H9 (cell line): ENCODE measurements around the gene GPR108. TPM values are rescaled to one million over a fixed set of nuclear protein-coding genes. Genes with fewer than 3 reads are reported as not detected.

Source experiments
- DNase-seq: peaks from one replicate; pipeline ENCODE4 v3.0.0-alpha.2; 2017
- H2AFZ ChIP-seq: one replicate; pipeline ENCODE4 v1.6.1; 2013; ENCODE audit warnings: mild to moderate bottlenecking, low read length, control low read depth, moderate library complexity
- H2AK5ac ChIP-seq: 2 replicates; pipeline ENCODE4 v1.6.1; 2013; ENCODE audit warnings: low read length, control low read depth, mixed read lengths; ENCODE audit not compliant: insufficient read length
- H2BK120ac ChIP-seq: one replicate; pipeline ENCODE4 v1.6.1; 2013; ENCODE audit warnings: low read depth, mild to moderate bottlenecking, low read length, control low read depth, inconsistent platforms; ENCODE audit not compliant: poor library complexity, severe bottlenecking
- H2BK12ac ChIP-seq: 2 replicates; pipeline ENCODE4 v1.6.1; 2013; ENCODE audit warnings: low read length, control low read depth, mixed read lengths, low read depth; ENCODE audit not compliant: insufficient read length
- H2BK15ac ChIP-seq: 2 replicates; pipeline ENCODE4 v1.6.1; 2013; ENCODE audit warnings: low read depth, low read length, control low read depth
- H2BK20ac ChIP-seq: one replicate; pipeline ENCODE4 v1.6.1; 2013; ENCODE audit warnings: low read depth, mild to moderate bottlenecking, low read length, control low read depth, inconsistent platforms; ENCODE audit not compliant: poor library complexity, severe bottlenecking
- H2BK5ac ChIP-seq: 2 replicates; pipeline ENCODE4 v1.6.1; 2013; ENCODE audit warnings: low read length, control low read depth, mixed read lengths; ENCODE audit not compliant: insufficient read length
- H3K14ac ChIP-seq: 2 replicates; pipeline ENCODE4 v1.6.1; 2013; ENCODE audit warnings: low read length, control low read depth; ENCODE audit not compliant: insufficient read depth
- H3K18ac ChIP-seq: 2 replicates; pipeline ENCODE4 v1.6.1; 2013; ENCODE audit warnings: low read depth, mild to moderate bottlenecking, mixed read lengths, low read length, control low read depth; ENCODE audit not compliant: insufficient read length
- H3K23ac ChIP-seq: 2 replicates; pipeline ENCODE4 v1.6.1; 2013; ENCODE audit warnings: low read length, control low read depth, mixed read lengths, low read depth; ENCODE audit not compliant: insufficient read length
- H3K23me2 ChIP-seq: 2 replicates; pipeline ENCODE4 v1.6.1; 2013; ENCODE audit warnings: low read depth, mild to moderate bottlenecking, mixed read lengths, low read length, control low read depth; ENCODE audit not compliant: insufficient read length, poor library complexity, severe bottlenecking
- H3K27ac ChIP-seq: 2 replicates; pipeline ENCODE4 v1.5.1; 2013; ENCODE audit warnings: low read length, control low read depth, mixed read lengths, low read depth; ENCODE audit not compliant: insufficient read length
- H3K27me3 ChIP-seq: 2 replicates; pipeline ENCODE4 v1.6.1; 2013; ENCODE audit warnings: low read length, control low read depth, inconsistent platforms; ENCODE audit not compliant: insufficient read depth
- H3K4ac ChIP-seq: 2 replicates; pipeline ENCODE4 v1.6.1; 2013; ENCODE audit warnings: low read depth, mild to moderate bottlenecking, control low read depth, inconsistent platforms, low read length, moderate library complexity
- H3K4me1 ChIP-seq: 2 replicates; pipeline ENCODE4 v1.6.1; 2013; ENCODE audit warnings: low read length, control low read depth, inconsistent platforms; ENCODE audit not compliant: insufficient read depth
- H3K4me2 ChIP-seq: 2 replicates; pipeline ENCODE4 v1.6.1; 2013; ENCODE audit warnings: low read length, control low read depth, mixed read lengths; ENCODE audit not compliant: insufficient read length, insufficient read depth
- H3K56ac ChIP-seq: 2 replicates; pipeline ENCODE4 v1.6.1; 2013; ENCODE audit warnings: low read depth, mild to moderate bottlenecking, mixed read lengths, low read length, control low read depth; ENCODE audit not compliant: insufficient read length
- H3K79me1 ChIP-seq: 2 replicates; pipeline ENCODE4 v1.6.1; 2013; ENCODE audit warnings: low read depth, mild to moderate bottlenecking, moderate library complexity, low read length, control low read depth, inconsistent platforms; ENCODE audit not compliant: insufficient read depth, poor library complexity, severe bottlenecking
- H3K79me2 ChIP-seq: 2 replicates; pipeline ENCODE4 v1.6.1; 2013; ENCODE audit warnings: low read length, control low read depth, inconsistent platforms; ENCODE audit not compliant: insufficient read depth
- H3K9ac ChIP-seq: 2 replicates; pipeline ENCODE4 v1.6.1; 2013; ENCODE audit warnings: low read length, control low read depth, mixed read lengths; ENCODE audit not compliant: insufficient read length; ENCODE audit errors: extremely low read depth
- H3K9me3 ChIP-seq: one replicate; pipeline ENCODE4 v1.6.1; 2013; ENCODE audit warnings: low read depth, low read length, inconsistent platforms; ENCODE audit not compliant: control insufficient read depth
- H3T11ph ChIP-seq: one replicate; pipeline ENCODE4 v1.6.1; 2013; ENCODE audit warnings: mild to moderate bottlenecking, low read length, control low read depth, inconsistent platforms
- H4K20me1 ChIP-seq: one replicate; pipeline ENCODE4 v1.6.1; 2013; ENCODE audit not compliant: control insufficient read depth, insufficient read length, insufficient read depth
- H4K5ac ChIP-seq: 2 replicates; pipeline ENCODE4 v1.6.1; 2013; ENCODE audit warnings: low read depth, mild to moderate bottlenecking, mixed read lengths, low read length, control low read depth; ENCODE audit not compliant: insufficient read length
- H4K8ac ChIP-seq: replicated peaks from 2 replicates; pipeline ENCODE4 v1.6.1; 2013; ENCODE audit warnings: low read length, control low read depth, mixed read lengths, low read depth; ENCODE audit not compliant: insufficient read length
- H4K91ac ChIP-seq: 2 replicates; pipeline ENCODE4 v1.6.1; 2013; ENCODE audit warnings: low read depth, mild to moderate bottlenecking, moderate library complexity, mixed read lengths, low read length, control low read depth; ENCODE audit not compliant: insufficient read length
- H3K27ac Mint-ChIP-seq, 3 experiments: 2 replicates in 2 of 3; 3 replicates in 1 of 3; pipeline ENCODE4 v1.8.0; 2020 to 2021; ENCODE audit warnings: mixed read lengths in 3 of 3, mild to moderate bottlenecking in 1 of 3, moderate library complexity in 1 of 3
- H3K27me3 Mint-ChIP-seq: 2 replicates; pipeline ENCODE4 v1.8.0; 2021; ENCODE audit warnings: low read depth, mild to moderate bottlenecking, moderate library complexity, mixed read lengths
- H3K36me3 Mint-ChIP-seq, 3 experiments: 2 replicates in 2 of 3; 3 replicates in 1 of 3; pipeline ENCODE4 v1.8.0; 2020 to 2021; ENCODE audit warnings: low read depth in 3 of 3, mixed read lengths in 3 of 3; ENCODE audit not compliant: insufficient read depth in 1 of 3
- H3K4me1 Mint-ChIP-seq, 2 experiments: 2 replicates each; pipeline ENCODE4 v1.8.0; 2020; ENCODE audit warnings: mixed read lengths in 2 of 2
- H3K4me3 Mint-ChIP-seq, 2 experiments: 2 replicates in 1 of 2; 3 replicates in 1 of 2; pipeline ENCODE4 v1.8.0; 2020 to 2021; ENCODE audit warnings: mild to moderate bottlenecking in 2 of 2, mixed read lengths in 2 of 2, moderate library complexity in 1 of 2
- H3K9me3 Mint-ChIP-seq, 2 experiments: 2 replicates in 1 of 2; 3 replicates in 1 of 2; pipeline ENCODE4 v1.8.0; 2020; ENCODE audit warnings: mild to moderate bottlenecking in 2 of 2, mixed read lengths in 2 of 2, moderate library complexity in 1 of 2
- CTCF ChIP-seq: fragments of 200-600 bp; sonication (generic); conservative IDR thresholded peaks from 3 replicates; pipeline ENCODE4 v1.8.0; 2021; ENCODE audit warnings: antibody characterized with exemption, mild to moderate bottlenecking
- WGBS: extraction: QIAGEN DNeasy Blood & Tissue Kit; methylation state at CpG from one replicate; pipeline ENCODE4 v1.1.7; 2013; ENCODE audit warnings: missing lambda C conversion rate, low lambda C conversion rate, mixed read lengths; ENCODE audit not compliant: insufficient read length; ENCODE audit errors: extremely low coverage; 5-methylcytosine and 5-hydroxymethylcytosine counted together
- total RNA-seq: library from RNA; stranded (reverse); gene quantifications from 2 replicates; pipeline ENCODE4 v1.2.1, GENCODE V29; 2021

Gene GPR108
- total RNA-seq, 1 experiment from 2014 or later = 38.2 TPM

GRCh38 chr19:6732803-6733337, 4.5 kb downstream of the GPR108 start:
- TF ChIP-seq CTCF = no peak
- H3K9ac ChIP-seq = no peak overlapping the region
- WGBS = no CpG with 5 or more reads among the region's 21 CpGs
- H3K9me3 ChIP-seq = no peaks in the 10 kb centered on the region
- H3K14ac ChIP-seq = no peak overlapping the region
- Mint-ChIP-seq H3K4me3 (peak overlapping the region in 1 of 2 experiments; percentile 48; a peak in 1 of 5 replicates), H3K36me3 (peaks cover 5 to 16% (median 12%) of the 10 kb centered on the region in 3 experiments), H3K27me3 (no peaks in the 10 kb centered on the region; the same call in 1 of the 2 replicates), H3K27ac (no peak overlapping the region), H3K9me3 (no peaks in the 10 kb centered on the region), H3K4me1 (peaks cover 18 to 29% of the 10 kb centered on the region in 2 experiments)
- no peak overlapping the region for H3K4me2 ChIP-seq
- peaks cover under 1% of the 10 kb centered on the region; the same call in 1 of the 2 replicates for H3K4me1 ChIP-seq
- H3T11ph ChIP-seq = no peak overlapping the region
- no peak overlapping the region for H4K91ac ChIP-seq
- H3K56ac ChIP-seq = no peak overlapping the region
- H2BK12ac ChIP-seq = no peak overlapping the region
- no peak overlapping the region for H2BK120ac ChIP-seq
- H2AK5ac ChIP-seq = no peak overlapping the region
- peaks cover 2% of the 10 kb centered on the region for H4K20me1 ChIP-seq
- no peak overlapping the region for H4K8ac ChIP-seq
- H2BK15ac ChIP-seq = no peak overlapping the region
- H3K27ac ChIP-seq = no peak overlapping the region
- no peak overlapping the region for H3K18ac ChIP-seq
- H2BK20ac ChIP-seq = no peak overlapping the region
- no peak overlapping the region for H4K5ac ChIP-seq
- H3K4ac ChIP-seq = no peak overlapping the region
- H3K23ac ChIP-seq = no peak overlapping the region
- H3K79me2 ChIP-seq = no peaks in the 10 kb centered on the region
- no peak overlapping the region for H2BK5ac ChIP-seq
- H3K23me2 ChIP-seq = peaks cover 14% of the 10 kb centered on the region
- no peaks in the 10 kb centered on the region for H3K27me3 ChIP-seq
- H2AFZ ChIP-seq = no peak overlapping the region
- no peak for DNase-seq
- no peaks in the 10 kb centered on the region for H3K79me1 ChIP-seq
